GM18502 (cell line): ENCODE data around the gene FGFR3.

ENCODE experiments used
- ATAC-seq: cut with Tn5 transposase; IDR thresholded peaks from one replicate; pipeline ENCODE4 v1.9.1; 2021; ENCODE audit warnings: mild to moderate bottlenecking; ENCODE audit not compliant: unreplicated experiment, poor library complexity

Gene FGFR3

GRCh38 chr4:1755297-1755696 is 37.8 kb upstream of the FGFR3 start:
- ATAC-seq: no peak

GRCh38 chr4:1756079-1756478 is 37.0 kb upstream of the FGFR3 start:
- no peak for ATAC-seq

GRCh38 chr4:1756893-1757779 is 36.0 kb upstream of the FGFR3 start:
- ATAC-seq: no peak

GRCh38 chr4:1757836-1758235 is 35.3 kb upstream of the FGFR3 start:
- ATAC-seq: no peak

- no peak for ATAC-seq
Observed at GRCh38 chr4:1758306-1759121, 34.6 kb upstream of the FGFR3 start.

GRCh38 chr4:1759170-1759817 is 33.8 kb upstream of the FGFR3 start:
- ATAC-seq: no peak

- ATAC-seq: no peak
Observed at GRCh38 chr4:1759818-1760223, 33.3 kb upstream of the FGFR3 start.

GRCh38 chr4:1760521-1761071 is 32.5 kb upstream of the FGFR3 start:
- no peak for ATAC-seq

GRCh38 chr4:1761130-1761689 is 31.9 kb upstream of the FGFR3 start:
- no peak for ATAC-seq

- no peak for ATAC-seq
Observed at GRCh38 chr4:1762264-1763010, 30.7 kb upstream of the FGFR3 start.

- ATAC-seq: no peak
Observed at GRCh38 chr4:1763070-1763549, 30.0 kb upstream of the FGFR3 start.

GRCh38 chr4:1763550-1764080 is 29.5 kb upstream of the FGFR3 start:
- no peak for ATAC-seq

- ATAC-seq: no peak
Observed at GRCh38 chr4:1764670-1765069, 28.4 kb upstream of the FGFR3 start.

GRCh38 chr4:1765409-1766072 is 27.6 kb upstream of the FGFR3 start:
- ATAC-seq: no peak

GRCh38 chr4:1766106-1767060 is 26.7 kb upstream of the FGFR3 start:
- ATAC-seq: no peak

GRCh38 chr4:1767061-1767769 is 25.9 kb upstream of the FGFR3 start:
- ATAC-seq: no peak

GRCh38 chr4:1767770-1768366 is 25.2 kb upstream of the FGFR3 start:
- no peak for ATAC-seq
